HG03378 (cell line): ENCODE results near the gene DPAGT1.
A peak's percentile ranks its signal among the peaks of the same experiment; 100 is the strongest.
"Not testable (repeated sequence)": the region's sequence is repeated elsewhere in the genome, so short reads cannot be mapped to it uniquely, and the experiment has no call there.

Experiments used
- ATAC-seq: cut with Tn5 transposase; IDR thresholded peaks from one replicate; pipeline ENCODE4 v1.9.1; 2021; ENCODE audit warnings: mild to moderate bottlenecking, moderate library complexity; ENCODE audit not compliant: unreplicated experiment

Gene DPAGT1

DNA sequence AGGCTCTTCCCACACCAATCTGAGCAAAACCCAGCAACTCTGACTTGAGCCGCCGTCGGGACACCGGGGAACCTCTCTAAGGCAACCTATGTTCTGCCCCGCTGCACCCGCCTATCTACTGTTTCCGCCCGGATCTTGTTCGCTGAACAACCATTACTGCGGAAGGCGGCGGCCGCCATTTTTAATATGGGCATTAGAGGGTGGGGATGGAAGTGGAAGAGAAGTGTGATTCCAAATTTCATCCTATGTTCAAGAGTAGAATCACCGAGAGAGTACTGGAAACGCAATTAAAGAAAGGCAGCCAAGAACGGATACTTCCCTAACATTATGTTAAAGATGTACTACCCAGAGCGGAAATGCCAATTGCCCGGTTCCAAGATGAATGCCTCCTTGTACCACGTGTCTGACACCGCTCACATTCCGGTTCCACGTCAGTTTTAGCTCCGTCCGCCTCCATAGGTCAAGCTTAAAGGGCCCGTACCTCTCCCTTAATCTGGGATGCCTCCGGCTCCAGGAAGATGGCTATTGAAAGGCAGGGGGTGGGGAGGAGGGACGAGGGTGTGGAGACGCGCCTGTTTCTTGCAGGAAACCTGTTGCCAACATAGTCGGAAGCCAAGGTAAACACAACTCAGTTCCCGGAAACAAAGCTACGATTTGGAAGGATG, at the start of gene DPAGT1:
TSS of gene DPAGT1 (minus strand) at position 95 of the 665 bp plus-strand sequence. CDS start 198 bp downstream, outside the sequence.
- peak; percentile 72 for ATAC-seq

DNA sequence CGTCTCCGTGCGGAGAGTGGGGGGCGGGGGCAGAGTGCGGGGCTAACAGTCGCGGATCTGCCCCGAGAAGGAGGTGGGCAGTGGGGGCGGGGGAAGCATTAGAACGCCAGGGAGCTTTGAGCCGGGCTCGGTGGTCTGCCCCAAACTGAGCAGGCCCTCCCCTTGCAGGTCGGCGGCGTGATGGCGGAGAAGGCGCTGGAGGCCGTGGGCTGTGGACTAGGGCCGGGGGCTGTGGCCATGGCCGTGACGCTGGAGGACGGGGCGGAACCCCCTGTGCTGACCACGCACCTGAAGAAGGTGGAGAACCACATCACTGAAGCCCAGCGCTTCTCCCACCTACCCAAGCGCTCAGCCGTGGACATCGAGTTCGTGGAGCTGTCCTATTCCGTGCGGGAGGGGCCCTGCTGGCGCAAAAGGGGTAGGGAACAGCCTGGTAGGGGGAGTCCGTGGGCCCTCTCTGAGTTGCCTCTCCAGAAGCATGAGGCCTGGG, 48.2 kb upstream of the DPAGT1 start:
- ATAC-seq = no peak

DNA sequence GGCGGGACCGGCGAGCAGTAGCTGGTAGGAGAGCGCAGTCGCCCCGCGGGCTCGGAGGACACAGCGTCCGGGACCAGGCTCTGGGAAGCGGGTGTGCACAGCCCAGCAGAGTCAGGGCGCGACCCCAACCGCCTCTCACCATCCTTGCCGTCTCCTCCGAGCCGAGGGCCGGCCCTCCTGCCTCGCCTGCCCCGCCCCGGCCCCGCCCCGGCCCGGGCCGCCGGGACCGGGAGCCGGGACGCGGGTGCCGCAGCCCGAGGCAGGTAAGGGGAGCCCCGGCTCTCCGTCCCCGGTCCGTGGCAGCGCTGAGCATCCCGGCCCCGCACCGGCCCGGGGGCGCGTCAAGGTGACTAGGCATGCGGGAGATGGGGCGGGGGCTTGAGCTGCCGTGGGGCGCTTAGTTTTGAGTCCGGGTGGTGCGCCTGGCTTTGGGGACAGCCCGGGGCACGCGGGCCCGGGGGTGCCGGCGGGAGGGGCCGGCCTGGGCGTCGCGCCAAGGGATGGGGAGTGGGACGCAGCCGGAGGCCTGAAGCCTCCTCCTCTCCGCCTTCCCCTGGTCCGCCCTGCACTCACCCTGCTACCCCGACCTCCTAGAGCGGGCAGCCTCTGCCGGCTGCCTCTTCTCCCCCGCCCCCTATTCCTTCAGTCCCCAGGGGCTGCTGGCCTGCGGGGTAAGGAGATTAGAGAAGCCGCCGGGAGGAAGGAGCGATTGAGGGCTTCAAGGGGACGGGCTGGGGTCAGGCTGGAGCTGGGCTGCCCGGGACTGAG, 47.5 kb upstream of the DPAGT1 start, which contains the start of gene ABCG4:
TSS of gene ABCG4 (plus strand) at position 35 of the 768 bp plus-strand sequence. CDS start 914 bp downstream, outside the sequence.
- ATAC-seq = no peak

DNA sequence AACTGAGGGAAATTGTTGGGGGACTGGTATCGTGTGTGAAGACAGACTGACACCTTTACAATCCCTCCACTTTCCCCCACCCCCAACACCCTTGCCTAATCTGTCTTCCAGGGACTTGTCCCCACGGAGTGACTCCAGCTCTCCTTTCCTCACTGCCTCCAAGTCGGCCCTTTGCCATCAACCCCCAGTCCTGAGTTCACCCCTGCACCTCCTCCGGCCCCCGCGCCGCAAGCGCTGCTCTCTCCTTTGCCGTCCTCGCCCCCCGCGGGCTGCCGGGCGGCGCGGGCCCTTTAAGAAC, 47.0 kb upstream of the DPAGT1 start:
- ATAC-seq = no peak

- no peak for ATAC-seq
These were observed 46.1 kb upstream of the DPAGT1 start for GRCh38 chr11:119147604-119148333.

- ATAC-seq = no peak
These were observed 43.9 kb upstream of the DPAGT1 start for GRCh38 chr11:119145551-119145950.

DNA sequence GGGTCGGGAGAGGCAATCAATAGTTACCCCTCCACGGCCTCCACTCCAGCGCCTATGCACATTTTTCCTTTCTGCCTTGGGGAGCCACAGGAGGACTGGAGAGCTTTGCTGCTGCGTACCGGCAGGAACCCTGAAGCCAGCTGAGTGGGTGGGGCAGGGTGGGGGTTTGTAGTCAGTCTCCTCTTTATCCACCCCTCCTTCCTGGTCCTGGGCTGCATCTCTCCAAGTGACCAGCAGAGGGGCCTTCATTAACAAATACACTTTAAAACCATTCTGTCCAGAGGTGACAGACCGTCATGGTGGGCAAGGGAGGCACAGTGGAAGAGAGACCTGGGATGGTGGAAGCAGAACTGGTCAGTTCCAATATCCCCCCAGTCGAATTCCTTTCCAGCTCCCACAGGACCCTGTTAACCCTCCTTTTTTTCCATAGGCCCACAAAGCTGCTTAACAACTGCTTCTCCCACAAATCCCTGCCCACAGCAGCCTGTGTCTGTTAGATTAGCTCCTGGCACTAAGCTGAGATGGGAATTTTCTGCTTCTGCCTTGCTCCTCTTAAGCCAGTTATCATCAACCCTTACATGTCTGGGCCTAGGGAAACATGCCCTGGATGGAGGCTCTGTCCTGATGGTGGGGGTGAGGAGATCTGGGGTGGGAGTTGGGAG, 43.3 kb upstream of the DPAGT1 start:
- no peak for ATAC-seq

DNA sequence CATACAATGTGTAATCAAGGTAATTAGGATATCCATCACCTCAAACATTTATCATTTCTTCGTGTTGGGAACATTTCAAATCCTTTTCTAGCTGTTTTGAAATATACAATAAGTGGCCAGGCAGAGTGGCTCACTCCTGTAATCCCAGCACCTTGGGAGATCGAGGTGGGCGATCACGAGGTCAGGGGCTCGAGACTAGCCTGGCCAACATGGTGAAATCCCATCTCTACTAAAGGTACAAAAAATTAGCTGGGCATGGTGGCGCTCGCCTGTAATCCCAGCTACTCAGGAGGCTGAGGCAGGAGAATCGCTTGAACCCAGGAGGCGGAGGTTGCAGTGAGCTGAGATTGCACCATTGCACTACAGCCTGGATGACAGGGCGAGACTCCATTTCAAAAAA, 37.6 kb upstream of the DPAGT1 start:
- not testable (repeated sequence) for ATAC-seq

DNA sequence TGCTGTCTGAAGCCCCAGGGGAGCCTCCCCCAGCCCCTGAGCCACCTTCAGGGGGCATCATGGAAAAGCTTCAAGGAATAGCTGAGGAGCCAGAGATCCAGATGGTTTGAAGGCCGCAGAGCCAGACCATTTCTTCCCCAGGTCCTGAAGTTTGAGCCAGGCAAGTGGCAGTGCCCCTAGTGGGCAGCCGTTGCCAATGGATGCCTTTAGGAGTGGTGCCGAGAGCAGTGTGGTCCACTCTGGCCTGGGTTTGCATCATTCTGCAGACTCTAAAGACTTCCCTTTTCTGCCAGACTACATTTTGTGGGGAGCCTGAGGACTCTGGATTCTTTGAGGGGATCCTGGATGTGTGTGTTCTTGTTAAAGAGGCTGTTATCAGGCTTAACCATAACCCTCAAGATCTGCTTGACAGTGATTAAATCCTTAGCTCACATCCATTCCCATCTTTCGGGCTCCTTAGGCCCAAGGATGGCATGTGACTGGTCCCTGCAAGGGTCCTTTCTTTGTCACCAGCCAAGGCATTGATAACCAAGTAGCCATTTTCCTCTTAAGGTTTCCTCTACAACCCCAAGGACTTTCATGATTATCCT, 32.8 kb upstream of the DPAGT1 start:
- no peak for ATAC-seq

DNA sequence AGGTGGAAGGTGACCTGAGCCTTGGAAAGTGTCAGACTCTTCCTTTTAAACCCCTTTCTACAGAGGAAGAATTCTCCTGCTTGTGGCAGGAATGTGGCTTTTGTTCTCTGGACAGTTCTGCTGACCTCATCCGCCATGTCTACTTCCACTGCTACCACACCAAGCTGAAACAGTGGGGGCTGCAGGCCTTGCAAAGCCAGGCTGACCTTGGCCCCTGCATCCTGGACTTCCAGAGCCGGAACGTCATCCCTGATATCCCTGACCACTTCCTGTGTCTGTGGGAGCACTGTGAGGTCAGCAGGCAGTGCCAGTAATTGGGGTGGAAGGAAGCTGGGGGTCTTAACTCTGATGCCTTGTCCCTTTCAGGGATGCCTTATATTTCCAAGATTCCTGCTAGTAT, 29.0 kb upstream of the DPAGT1 start:
- no peak for ATAC-seq

GRCh38 chr11:119126675-119127268, 25.1 kb upstream of the DPAGT1 start:
- no peak for ATAC-seq

DNA sequence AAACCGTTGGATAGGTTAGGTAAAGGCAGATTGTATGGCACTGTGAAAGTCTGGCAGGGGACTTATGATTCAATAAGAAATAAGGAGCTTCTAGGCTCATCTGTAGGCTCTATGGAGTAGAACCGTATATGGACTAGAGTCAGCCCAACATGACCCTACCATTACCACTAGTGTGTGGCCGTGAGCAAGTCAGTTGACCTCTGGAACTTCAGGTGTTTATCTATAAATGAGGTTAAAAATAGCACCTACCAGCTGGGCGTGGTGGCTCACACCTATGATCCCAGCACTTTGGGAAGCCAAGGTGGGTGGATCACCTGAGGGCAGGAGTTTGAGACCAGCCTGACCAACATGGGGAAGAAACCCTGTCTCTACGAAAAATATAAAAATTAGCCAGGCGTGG, 24.2 kb upstream of the DPAGT1 start:
- ATAC-seq = no peak

DNA sequence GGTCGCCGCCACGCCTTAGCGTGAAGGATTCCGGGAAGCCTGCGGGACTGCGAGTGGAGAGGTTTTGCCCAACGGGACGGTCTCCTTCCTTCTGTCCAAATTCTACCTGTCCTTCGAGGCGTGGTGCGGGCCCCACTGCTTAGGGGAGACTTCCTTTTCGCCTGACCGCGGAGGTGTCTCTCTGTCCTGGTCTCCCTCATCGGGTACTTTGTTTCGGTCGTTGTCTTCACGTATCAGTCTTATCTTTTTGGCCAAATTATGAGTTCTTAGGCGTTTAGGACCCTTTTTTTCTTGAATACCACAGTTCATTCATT, 20.1 kb upstream of the DPAGT1 start:
- no peak for ATAC-seq

DNA sequence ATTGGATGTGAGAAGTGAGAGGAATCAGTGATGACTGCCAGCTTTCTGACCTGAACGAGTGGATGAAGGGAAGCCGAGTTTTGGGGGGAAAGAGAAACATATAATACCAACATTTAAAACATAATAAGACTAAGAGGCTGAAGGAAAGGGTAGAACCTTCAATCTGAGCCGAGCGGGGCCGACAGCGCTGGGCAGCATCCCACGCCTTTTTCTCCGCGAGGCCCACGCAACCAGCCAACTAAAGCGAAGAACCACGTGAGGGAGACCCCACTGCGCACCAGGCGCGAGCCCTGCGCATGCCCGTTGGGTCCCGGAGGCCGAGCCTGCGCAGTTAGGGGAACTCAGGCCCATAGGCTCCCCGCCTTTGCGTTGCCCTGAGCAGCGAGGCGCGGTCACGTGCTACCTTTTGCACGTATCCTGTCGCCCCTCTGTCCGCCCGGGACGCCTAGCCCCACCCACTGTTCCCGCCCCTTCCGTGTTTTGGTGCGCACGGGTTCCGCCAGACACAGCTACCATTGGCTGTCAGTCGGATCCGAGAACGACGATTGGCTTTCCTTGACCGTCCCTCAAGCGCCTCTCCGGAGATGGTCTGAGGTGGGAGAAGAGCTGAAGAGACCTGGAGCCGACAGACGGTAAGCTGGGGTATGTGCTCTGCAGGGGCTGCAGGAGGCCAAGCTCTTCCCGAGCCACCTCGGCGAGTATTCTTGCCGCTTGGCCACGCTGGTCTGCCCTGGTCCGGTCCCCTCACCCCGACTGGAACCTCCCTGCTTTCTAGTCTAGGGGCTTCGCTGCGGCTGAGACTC, 19.6 kb upstream of the DPAGT1 start, which contains the start of gene HINFP:
TSS of gene HINFP (plus strand) at position 573 of the 803 bp plus-strand sequence. CDS start 5,365 bp downstream, outside the sequence.
- peak; percentile 91 for ATAC-seq

DNA sequence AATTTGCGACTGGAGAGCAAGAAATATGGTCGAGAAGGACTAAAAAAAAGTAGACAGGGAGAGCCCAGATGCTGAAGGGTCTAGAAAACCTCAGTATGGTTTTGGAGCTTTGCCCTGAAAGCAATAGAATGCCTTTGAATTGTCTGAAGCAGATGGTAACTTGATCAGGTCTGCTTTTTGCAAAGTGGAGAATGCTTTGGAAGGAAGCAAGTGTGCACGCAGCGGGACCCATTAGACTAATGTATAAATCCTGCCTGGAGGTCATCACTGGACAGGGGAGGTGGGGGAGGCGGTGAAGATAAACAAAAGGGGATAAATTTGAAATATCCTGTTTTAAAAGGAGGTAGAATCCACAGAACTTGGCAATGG, 19.0 kb upstream of the DPAGT1 start:
- ATAC-seq = no peak

DNA sequence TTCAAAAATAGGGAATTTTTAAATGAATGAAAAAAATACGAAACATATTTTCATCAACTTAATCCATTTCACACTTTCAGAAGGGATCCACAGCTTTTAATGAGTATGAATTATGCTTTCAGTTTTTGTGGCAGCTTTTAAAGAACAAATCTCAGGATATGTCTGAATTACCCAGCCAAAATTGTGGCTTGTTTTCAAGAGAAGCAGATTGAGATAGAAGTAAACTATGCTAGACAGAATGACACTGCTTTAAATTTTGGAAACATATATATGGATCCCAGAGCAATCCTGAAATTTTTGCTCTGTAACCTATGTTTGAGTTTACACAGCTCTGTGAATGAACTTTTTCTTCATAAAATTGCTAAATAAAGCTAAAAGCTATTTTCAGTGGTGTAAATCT, 17.3 kb upstream of the DPAGT1 start:
- ATAC-seq = no peak

DNA sequence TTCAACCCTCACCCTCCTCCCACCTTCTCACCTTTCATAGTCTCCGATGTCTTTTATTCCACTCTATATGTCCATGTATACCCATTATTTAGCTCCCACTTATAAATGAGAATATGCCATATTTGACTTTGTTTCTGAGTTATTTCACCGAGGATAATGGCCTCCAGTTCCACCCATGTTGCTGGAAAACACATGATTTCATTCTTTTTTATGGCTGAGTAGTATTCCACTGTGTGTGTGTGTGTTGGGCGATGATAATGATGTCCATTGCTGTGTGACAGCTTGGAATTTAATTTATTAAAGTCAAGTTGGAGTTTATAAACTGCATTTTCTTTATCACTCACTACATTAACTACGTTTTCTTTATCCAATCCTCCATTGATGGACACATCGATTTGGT, 16.6 kb upstream of the DPAGT1 start:
- ATAC-seq = no peak

DNA sequence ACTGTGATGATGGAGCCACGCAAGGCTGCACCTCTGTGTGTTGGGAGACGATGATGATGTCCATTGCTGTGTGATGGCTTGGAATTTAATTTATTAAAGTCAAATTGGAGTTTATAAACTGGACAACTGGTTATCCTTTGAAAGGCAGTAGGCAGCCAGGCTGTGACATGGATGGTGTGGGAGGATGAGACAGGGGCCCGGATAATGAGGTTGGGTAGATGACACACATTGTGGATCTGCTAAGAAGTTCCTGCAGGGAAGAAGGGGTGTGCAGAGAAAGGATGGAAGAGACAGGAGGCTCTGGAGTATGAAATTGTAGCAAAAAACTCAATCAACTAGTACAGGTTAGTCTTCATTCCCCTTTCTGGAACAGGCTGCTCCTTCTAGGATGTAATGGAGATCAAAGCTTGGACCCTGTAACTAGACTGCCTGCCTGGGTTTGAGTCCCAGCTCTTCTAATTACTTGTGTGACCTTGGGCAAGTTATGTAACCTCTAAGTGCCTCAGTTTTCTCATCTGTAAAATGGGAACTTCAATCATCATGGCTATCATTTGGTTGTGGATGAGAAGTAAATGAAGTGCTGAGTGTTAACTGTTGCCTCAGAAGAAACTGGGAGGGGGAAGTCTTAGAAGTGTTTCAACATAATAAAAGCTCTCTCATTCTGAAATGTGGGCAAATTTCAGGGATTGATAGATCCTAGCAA, 15.5 kb upstream of the DPAGT1 start:
- no peak for ATAC-seq

- ATAC-seq = no peak
These were observed 14.9 kb upstream of the DPAGT1 start for GRCh38 chr11:119116601-119117000.
